ENCODE results near the gene AP1S3.

Gene AP1S3

GRCh38 chr2:223759569-223760430, 77.6 kb downstream of the AP1S3 start:
- no peak for DNase-seq

- no peak for DNase-seq
Measured at GRCh38 chr2:223758131-223758840, 79.1 kb downstream of the AP1S3 start.

- DNase-seq: no peak
Measured at GRCh38 chr2:223753940-223754339, 83.4 kb downstream of the AP1S3 start.

GRCh38 chr2:223751012-223751411, 86.4 kb downstream of the AP1S3 start:
- no peak for DNase-seq

GRCh38 chr2:223747392-223748042, 89.9 kb downstream of the AP1S3 start:
- DNase-seq: no peak

GRCh38 chr2:223746611-223747010, 90.8 kb downstream of the AP1S3 start:
- no peak for DNase-seq

GRCh38 chr2:223744580-223744979, 92.8 kb downstream of the AP1S3 start:
- no peak for DNase-seq

GRCh38 chr2:223740679-223741078, 96.7 kb downstream of the AP1S3 start:
- DNase-seq: no peak

GRCh38 chr2:223737207-223737606, 100.2 kb downstream of the AP1S3 start:
- no peak for DNase-seq

- no peak for DNase-seq
Measured at GRCh38 chr2:223736488-223736887, 100.9 kb downstream of the AP1S3 start.

- no peak for DNase-seq
Measured at GRCh38 chr2:223735659-223736244, 101.6 kb downstream of the AP1S3 start.

- no peak for DNase-seq
Measured at GRCh38 chr2:223735035-223735640, 102.2 kb downstream of the AP1S3 start.

- no peak for DNase-seq
Measured at GRCh38 chr2:223734346-223734745, 103.0 kb downstream of the AP1S3 start.

GRCh38 chr2:223732346-223732745, 105.0 kb downstream of the AP1S3 start:
- no peak for DNase-seq

- DNase-seq: no peak
Measured at GRCh38 chr2:223731503-223731902, 105.9 kb downstream of the AP1S3 start.

GRCh38 chr2:223729781-223730180, 107.6 kb downstream of the AP1S3 start:
- DNase-seq: no peak

- DNase-seq: peak; percentile 49
Measured at GRCh38 chr2:223727562-223727961, 109.8 kb downstream of the AP1S3 start.

GRCh38 chr2:223725986-223726970, 111.1 kb downstream of the AP1S3 start:
- no peak for DNase-seq

GRCh38 chr2:223725494-223725893, 111.9 kb downstream of the AP1S3 start:
- peak; percentile 77 for DNase-seq

- DNase-seq: no peak
Measured at GRCh38 chr2:223724861-223725260, 112.5 kb downstream of the AP1S3 start.

GRCh38 chr2:223723954-223724411, 113.4 kb downstream of the AP1S3 start:
- peak; percentile 50 for DNase-seq

Data from NCI-H146 (cell line).